Measurements from ENCODE around the gene GNG13.

GNG13 gene

GRCh38 chr16:799948-800833 is at the start of gene GNG13:
Gene GNG13, minus strand, starts transcription at chr16:800734. Its CDS starts 1,657 bp downstream, at chr16:799077.
- DNase-seq (ENCODE audit: low read depth): no peak
- TF ChIP-seq CTCF (IDR thresholded peaks at IDR 0.05; ENCODE audit: low read depth, low read length, missing control alignments): no peak
- in situ Hi-C loops (cut with HindIII; ENCODE audit: low sequenced_read_pairs): no loop called here
- H3K4me3 ChIP-seq (ENCODE audit: low read depth, low read length): no peak within 1 kb of the TSS

GRCh38 chr16:848510-849253 is 48.1 kb upstream of the GNG13 start:
- TF ChIP-seq CTCF (IDR thresholded peaks at IDR 0.05; ENCODE audit: low read depth, low read length, missing control alignments): no peak
- in situ Hi-C loops (cut with HindIII; ENCODE audit: low sequenced_read_pairs): no loop called here
- no peak for DNase-seq (ENCODE audit: low read depth)
- H3K4me3 ChIP-seq (ENCODE audit: low read depth, low read length): no peak overlapping the region

GRCh38 chr16:847681-848445 is 47.3 kb upstream of the GNG13 start:
- no peak for DNase-seq (ENCODE audit: low read depth)
- in situ Hi-C loops (cut with HindIII; ENCODE audit: low sequenced_read_pairs): no loop called here
- H3K4me3 ChIP-seq (ENCODE audit: low read depth, low read length): no peak overlapping the region
- TF ChIP-seq CTCF (IDR thresholded peaks at IDR 0.05; ENCODE audit: low read depth, low read length, missing control alignments): no peak

GRCh38 chr16:847151-847550 is 46.6 kb upstream of the GNG13 start:
- in situ Hi-C loops (cut with HindIII; ENCODE audit: low sequenced_read_pairs): no loop called here
- TF ChIP-seq CTCF (IDR thresholded peaks at IDR 0.05; ENCODE audit: low read depth, low read length, missing control alignments): no peak
- no peak overlapping the region for H3K4me3 ChIP-seq (ENCODE audit: low read depth, low read length)
- no peak for DNase-seq (ENCODE audit: low read depth)

- H3K4me3 ChIP-seq (ENCODE audit: low read depth, low read length): no peak overlapping the region
- in situ Hi-C loops (cut with HindIII; ENCODE audit: low sequenced_read_pairs): no loop called here
- DNase-seq (ENCODE audit: low read depth): no peak
- TF ChIP-seq CTCF (IDR thresholded peaks at IDR 0.05; ENCODE audit: low read depth, low read length, missing control alignments): no peak
These were observed 44.8 kb upstream of the GNG13 start for GRCh38 chr16:845351-845745.

Data from astrocyte of the cerebellum (primary cell).